ENCODE measurements around the gene MEIS1. TPM values are rescaled to one million over a fixed set of nuclear protein-coding genes. Genes with fewer than 3 reads are reported as not detected.

Gene MEIS1
- total RNA-seq, 1 donor from 2014 or later = 3.6 TPM

DNA sequence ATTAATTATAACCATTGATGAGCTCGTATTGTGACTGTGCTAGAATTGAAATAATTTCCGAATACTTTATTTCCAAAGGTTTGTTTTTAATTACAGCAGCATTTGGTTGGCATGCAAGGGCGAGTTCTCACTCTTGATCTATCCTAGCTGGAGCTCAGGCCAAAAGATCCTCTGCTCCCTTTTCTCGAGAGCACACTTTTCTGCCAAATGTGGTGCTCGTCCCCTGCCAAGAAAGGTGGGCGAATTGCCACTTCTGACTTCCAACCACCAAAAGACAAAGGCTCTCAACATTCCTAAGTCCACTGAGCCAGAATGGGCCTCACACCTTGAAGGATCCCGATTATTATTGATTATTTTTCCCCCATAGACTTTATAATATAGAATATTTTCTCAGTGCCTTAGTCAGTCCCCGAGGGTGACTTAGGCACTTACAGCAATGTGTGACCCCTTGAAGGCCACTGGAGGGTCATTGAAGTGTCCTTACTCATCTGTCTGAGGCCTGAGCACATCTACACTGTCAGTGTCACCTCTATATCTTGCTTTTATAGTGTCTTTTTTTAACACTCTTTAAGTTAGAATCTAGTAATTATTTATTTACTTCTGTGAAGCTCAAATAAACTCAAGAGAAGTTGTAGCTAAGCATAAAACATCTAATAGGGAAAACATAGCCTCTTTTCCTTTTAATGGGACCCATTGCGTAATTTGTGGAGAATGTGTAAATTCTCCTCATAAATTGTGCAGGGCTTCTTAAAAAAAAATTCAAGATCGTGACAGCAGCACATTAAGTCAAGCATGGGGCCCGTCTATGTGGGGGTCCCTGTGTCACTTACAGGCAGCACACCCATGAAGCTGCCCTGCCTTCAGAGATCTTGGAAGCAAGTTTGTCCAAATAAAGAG lies 98.3 kb downstream of the MEIS1 start:
- H3K27me3 ChIP-seq (ENCODE audit: control insufficient read depth, insufficient read depth, low read length) = no peaks in the 10 kb centered on the region
- no peak overlapping the region for H3K4me3 ChIP-seq (ENCODE audit: low read depth, low read length)
- DNase-seq (ENCODE audit: low read depth) = no peak
- no peak for TF ChIP-seq CTCF (IDR thresholded peaks at IDR 0.05; ENCODE audit: insufficient read depth, low read length, poor library complexity, severe bottlenecking)
- no peaks in the 10 kb centered on the region for H3K36me3 ChIP-seq (ENCODE audit: control insufficient read depth, insufficient read depth, low read length)

DNA sequence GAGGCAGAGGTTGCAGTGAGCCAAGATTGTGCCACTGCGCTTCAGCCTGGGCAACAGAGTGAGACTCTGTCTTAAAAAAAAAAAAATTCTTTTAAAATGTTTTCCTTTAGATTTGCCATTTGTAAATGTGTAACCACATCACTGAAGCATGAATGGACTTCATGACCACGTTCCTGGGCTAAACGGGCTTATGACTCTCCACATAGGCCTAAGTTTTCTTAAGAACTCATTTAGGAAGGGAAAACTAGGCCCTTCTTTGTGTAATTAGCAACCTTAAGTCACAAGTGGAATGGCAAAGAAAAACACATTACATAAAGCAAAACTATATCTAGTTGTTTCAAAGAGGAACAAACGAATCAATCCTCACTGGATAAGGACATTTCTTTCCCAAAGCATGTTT lies 99.5 kb downstream of the MEIS1 start:
- H3K36me3 ChIP-seq (ENCODE audit: control insufficient read depth, insufficient read depth, low read length) = no peaks in the 10 kb centered on the region
- peak; percentile 54 for DNase-seq (ENCODE audit: low read depth)

GRCh38 chr2:66535574-66536289 lies 100.8 kb downstream of the MEIS1 start:
- DNase-seq (ENCODE audit: low read depth) = no peak
- no peak for TF ChIP-seq CTCF (IDR thresholded peaks at IDR 0.05; ENCODE audit: insufficient read depth, low read length, poor library complexity, severe bottlenecking)
- H3K27me3 ChIP-seq (ENCODE audit: control insufficient read depth, insufficient read depth, low read length) = no peaks in the 10 kb centered on the region
- H3K36me3 ChIP-seq (ENCODE audit: control insufficient read depth, insufficient read depth, low read length) = no peaks in the 10 kb centered on the region
- H3K4me3 ChIP-seq (ENCODE audit: low read depth, low read length) = no peak overlapping the region

More for the DNA sequence above, 99.5 kb downstream of the MEIS1 start:
- Histone ChIP-seq H3K27me3 (ENCODE audit: control insufficient read depth, insufficient read depth, low read length) (no peaks in the 10 kb centered on the region), H3K4me3 (ENCODE audit: low read depth, low read length) (no peak overlapping the region)
- no peak for TF ChIP-seq CTCF (IDR thresholded peaks at IDR 0.05; ENCODE audit: insufficient read depth, low read length, poor library complexity, severe bottlenecking)

DNA sequence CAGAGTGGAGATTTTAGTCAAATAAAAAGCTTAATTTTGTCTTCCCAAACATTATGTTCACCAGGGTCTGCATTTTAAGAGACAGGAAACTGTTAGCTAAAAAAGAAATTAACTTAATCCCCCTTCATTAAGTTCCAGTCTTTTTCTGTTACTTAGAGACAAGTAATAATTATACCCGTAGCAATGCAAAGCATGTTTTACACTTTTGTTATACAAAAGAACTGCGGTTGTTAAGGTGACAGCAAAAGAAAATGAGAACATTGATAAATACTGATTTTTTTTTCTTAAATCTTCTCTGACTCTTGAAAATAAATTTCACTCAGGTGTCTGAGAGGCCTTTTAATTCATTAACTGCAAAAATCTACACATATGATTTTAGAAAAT lies 101.4 kb downstream of the MEIS1 start:
- no peak for DNase-seq (ENCODE audit: low read depth)
- H3K36me3 ChIP-seq (ENCODE audit: control insufficient read depth, insufficient read depth, low read length) = no peaks in the 10 kb centered on the region
- TF ChIP-seq CTCF (IDR thresholded peaks at IDR 0.05; ENCODE audit: insufficient read depth, low read length, poor library complexity, severe bottlenecking) = no peak
- no peaks in the 10 kb centered on the region for H3K27me3 ChIP-seq (ENCODE audit: control insufficient read depth, insufficient read depth, low read length)
- no peak overlapping the region for H3K4me3 ChIP-seq (ENCODE audit: low read depth, low read length)

- Histone ChIP-seq H3K36me3 (ENCODE audit: control insufficient read depth, insufficient read depth, low read length) (no peaks in the 10 kb centered on the region), H3K4me3 (ENCODE audit: low read depth, low read length) (no peak overlapping the region), H3K27me3 (ENCODE audit: control insufficient read depth, insufficient read depth, low read length) (no peaks in the 10 kb centered on the region)
- no peak for DNase-seq (ENCODE audit: low read depth)
- no peak for TF ChIP-seq CTCF (IDR thresholded peaks at IDR 0.05; ENCODE audit: insufficient read depth, low read length, poor library complexity, severe bottlenecking)
Observed at GRCh38 chr2:66536997-66537396, 102.1 kb downstream of the MEIS1 start.
